Sigmoid colon (tissue), 7 donors: ENCODE measurements around the gene TEX30. TPM values are rescaled to one million over a fixed set of nuclear protein-coding genes. Genes with fewer than 3 reads are reported as not detected.
"Not testable (repeated sequence)": the region's sequence is repeated elsewhere in the genome, so short reads cannot be mapped to it uniquely, and the experiment has no call there.

Experiments
- DNase-seq: peaks from one replicate; pipeline ENCODE4 v3.0.0-alpha.2; 2019
- H3K27ac ChIP-seq, 4 donors: fragments of 200-600 bp; sonication (generic); one replicate each; pipeline ENCODE4 v1.5.1; 2016 to 2019; ENCODE audit warnings: mild to moderate bottlenecking in 1 of 4
- H3K27me3 ChIP-seq, 3 donors: fragments of 200-600 bp; sonication (generic); one replicate each; pipeline ENCODE4 v1.5.1; 2019; ENCODE audit warnings: mild to moderate bottlenecking in 1 of 3
- H3K36me3 ChIP-seq, 4 donors: fragments of 200-600 bp; sonication (generic); one replicate each; pipeline ENCODE4 v1.5.1; 2016 to 2019
- H3K4me1 ChIP-seq, 4 donors: fragments of 200-600 bp; sonication (generic); one replicate each; pipeline ENCODE4 v1.5.1; 2017 to 2019
- H3K4me3 ChIP-seq, 4 donors: fragments of 200-600 bp; sonication (generic); one replicate each; pipeline ENCODE4 v1.5.1; 2017 to 2019; ENCODE audit warnings: mild to moderate bottlenecking in 2 of 4, moderate library complexity in 1 of 4
- H3K9me3 ChIP-seq, 4 donors: fragments of 200-600 bp in 3 of 4; sonication (generic) in 3 of 4; one replicate each; pipeline versions ENCODE4 v1.5.1 to v1.6.1; 2013 to 2019
- EP300 ChIP-seq, 4 donors: sonication (generic); formaldehyde crosslinking; IDR thresholded peaks; one replicate each; pipeline ENCODE4 v1.6.1; 2017; ENCODE audit warnings: antibody characterized with exemption in 4 of 4
- POLR2A ChIP-seq, 2 donors: fragments of 450-650 bp; IDR thresholded peaks; one replicate each; pipeline ENCODE4 v1.6.1; 2016; ENCODE audit warnings: antibody characterized with exemption in 2 of 2, mild to moderate bottlenecking in 2 of 2, moderate library complexity in 2 of 2
- POLR2AphosphoS5 ChIP-seq, 4 donors: sonication (generic); formaldehyde crosslinking; IDR thresholded peaks; one replicate each; pipeline ENCODE4 v1.6.1; 2017; ENCODE audit warnings: antibody characterized with exemption in 4 of 4
- WGBS, 2 donors: extraction: QIAGEN DNeasy Blood & Tissue Kit; methylation state at CpG; one replicate each; pipeline ENCODE4 v1.1.7; 2013; 5-methylcytosine and 5-hydroxymethylcytosine counted together
- intact Hi-C: fragments of 100-400 bp; cut with DNase I; formaldehyde crosslinking; loops from one replicate; pipeline ENCODE4 v1.15.1; 2023
- polyA plus RNA-seq, 3 donors: library from polyadenylated mRNA; stranded (reverse); fragments of 200-250 nt; gene quantifications; one replicate each; pipeline ENCODE4 v1.2.3, GENCODE V29; 2013
- total RNA-seq, 4 donors: library from RNA; depleted of rRNA; stranded (reverse); fragments of >200 nt; gene quantifications; one replicate each; pipeline ENCODE4 v1.1.0, GENCODE V29; 2016
- TF ChIP-seq, protein P1 (sequence below), 4 experiments: fragments of 450-650 bp in 3 of 4; fragments of 200-600 bp in 1 of 4; IDR thresholded peaks; one replicate each; pipeline ENCODE4 v1.5.1; 2016 to 2019; ENCODE audit warnings: antibody characterized with exemption in 4 of 4, mild to moderate bottlenecking in 3 of 4, moderate library complexity in 2 of 4
- donor health status: healthy with polysubstance abuse.
- donor health status: Bipolar disorder and iron deficiency.
- donor health status: healthy.

TEX30 gene
- total and polyA plus RNA-seq, 7 donors: 6.6 to 17.3 (median 8.9) TPM

DNA sequence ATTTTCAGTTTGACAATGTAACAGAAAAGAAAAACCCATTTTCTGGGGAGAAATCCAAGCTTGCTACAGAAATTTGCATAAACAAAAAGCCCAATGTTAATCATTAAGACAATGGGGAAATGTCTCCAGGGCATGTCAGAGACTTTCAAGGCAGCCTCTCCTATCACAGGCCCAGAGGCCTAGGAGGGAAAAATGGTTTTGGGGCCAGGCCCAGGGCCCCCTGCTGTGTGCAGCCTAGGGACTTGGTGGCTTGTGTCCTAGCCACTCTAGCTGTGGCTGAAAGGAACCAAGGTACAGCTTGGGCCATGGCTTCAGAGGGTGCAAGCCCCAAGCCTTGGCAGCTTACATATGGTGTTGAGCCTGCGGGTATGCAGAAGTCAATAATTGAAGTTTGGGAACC lies 8.0 kb upstream of the TEX30 start:
- H3K27ac ChIP-seq: no peak overlapping the region
- no peak for DNase-seq
- intact Hi-C loops: no loop called here
- no peaks in the 10 kb centered on the region for H3K9me3 ChIP-seq
- no peaks in the 10 kb centered on the region for H3K4me1 ChIP-seq
- TF ChIP-seq, protein P1, sequence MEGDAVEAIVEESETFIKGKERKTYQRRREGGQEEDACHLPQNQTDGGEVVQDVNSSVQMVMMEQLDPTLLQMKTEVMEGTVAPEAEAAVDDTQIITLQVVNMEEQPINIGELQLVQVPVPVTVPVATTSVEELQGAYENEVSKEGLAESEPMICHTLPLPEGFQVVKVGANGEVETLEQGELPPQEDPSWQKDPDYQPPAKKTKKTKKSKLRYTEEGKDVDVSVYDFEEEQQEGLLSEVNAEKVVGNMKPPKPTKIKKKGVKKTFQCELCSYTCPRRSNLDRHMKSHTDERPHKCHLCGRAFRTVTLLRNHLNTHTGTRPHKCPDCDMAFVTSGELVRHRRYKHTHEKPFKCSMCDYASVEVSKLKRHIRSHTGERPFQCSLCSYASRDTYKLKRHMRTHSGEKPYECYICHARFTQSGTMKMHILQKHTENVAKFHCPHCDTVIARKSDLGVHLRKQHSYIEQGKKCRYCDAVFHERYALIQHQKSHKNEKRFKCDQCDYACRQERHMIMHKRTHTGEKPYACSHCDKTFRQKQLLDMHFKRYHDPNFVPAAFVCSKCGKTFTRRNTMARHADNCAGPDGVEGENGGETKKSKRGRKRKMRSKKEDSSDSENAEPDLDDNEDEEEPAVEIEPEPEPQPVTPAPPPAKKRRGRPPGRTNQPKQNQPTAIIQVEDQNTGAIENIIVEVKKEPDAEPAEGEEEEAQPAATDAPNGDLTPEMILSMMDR (IDR thresholded peaks at IDR 0.05): no peak
- TF ChIP-seq POLR2A (IDR thresholded peaks at IDR 0.05) (no peak), POLR2AphosphoS5 (IDR thresholded peaks at IDR 0.05) (no peak), EP300 (IDR thresholded peaks at IDR 0.05) (no peak)
- WGBS, 2 donors: 96 to 99% methylated on average over 1 of the region's 1 CpG
- no peaks in the 10 kb centered on the region for H3K27me3 ChIP-seq
- peaks cover 0 to 24% (median 0%) of the 10 kb centered on the region in 4 donors for H3K36me3 ChIP-seq
- no peak overlapping the region for H3K4me3 ChIP-seq

DNA sequence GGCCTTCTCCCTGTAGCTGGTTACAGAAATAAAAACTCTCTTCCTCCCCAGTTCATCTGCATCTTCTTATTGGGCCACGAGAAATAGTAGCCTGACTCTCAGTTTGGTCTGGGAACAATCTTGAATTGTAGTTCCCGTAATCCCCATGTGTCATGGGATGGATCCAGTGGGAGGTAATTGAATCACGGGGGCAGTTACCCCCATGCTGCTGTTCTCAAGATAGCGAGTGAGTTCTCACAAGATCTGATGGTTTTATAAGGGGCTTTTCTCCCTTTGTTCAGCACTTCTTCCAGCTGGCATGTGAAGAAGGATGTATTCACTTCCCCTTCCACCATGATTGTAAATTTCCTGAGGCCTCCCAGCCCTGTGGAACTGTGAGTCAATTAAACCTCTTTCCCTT lies 7.1 kb upstream of the TEX30 start:
- H3K4me1 ChIP-seq, H3K9me3 ChIP-seq: not testable (repeated sequence)
- 85 to 89% methylated on average over 4 of the region's 4 CpGs for WGBS, 2 donors

DNA sequence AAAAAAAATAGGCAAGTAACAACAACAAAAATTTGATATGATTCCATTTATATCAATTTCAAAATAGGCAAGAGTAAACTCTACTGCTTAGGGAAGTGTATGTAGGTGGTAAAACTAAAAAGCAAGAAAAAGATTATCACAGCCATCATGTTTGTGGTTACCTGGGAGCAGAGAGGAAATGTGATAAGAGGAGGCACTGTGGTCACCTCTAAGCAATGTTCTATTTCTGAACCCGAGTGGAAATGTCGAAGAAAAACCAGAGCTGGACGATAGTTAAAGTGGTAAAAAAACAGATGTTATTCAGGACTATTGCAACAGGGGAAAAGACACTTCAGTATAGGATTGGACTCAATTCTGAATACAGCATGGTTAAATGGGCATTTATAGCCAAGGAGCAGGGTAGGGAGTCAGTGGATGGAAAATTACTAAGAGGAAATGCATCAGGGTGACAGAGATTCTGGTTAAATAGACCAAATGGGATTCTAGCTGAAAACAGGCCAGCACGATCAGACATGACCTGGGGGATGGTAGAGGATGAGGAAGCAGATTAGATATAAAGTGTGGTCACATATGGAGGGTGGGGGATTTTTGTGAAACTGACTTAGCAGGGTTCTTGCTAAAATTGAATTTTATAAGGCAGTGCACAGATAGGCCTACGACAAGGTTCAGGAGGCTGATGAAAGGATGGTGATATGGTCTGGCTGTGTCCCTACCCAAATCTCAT lies 6.0 kb upstream of the TEX30 start:
- no peak overlapping the region for H3K27ac ChIP-seq
- TF ChIP-seq, protein P1 (IDR thresholded peaks at IDR 0.05): no peak
- TF ChIP-seq POLR2A (IDR thresholded peaks at IDR 0.05): no peak
- TF ChIP-seq EP300 (IDR thresholded peaks at IDR 0.05): no peak
- TF ChIP-seq POLR2AphosphoS5 (IDR thresholded peaks at IDR 0.05): no peak
- DNase-seq: no peak
- intact Hi-C loops: no loop called here
- H3K9me3 ChIP-seq: no peaks in the 10 kb centered on the region
- no peak overlapping the region for H3K4me3 ChIP-seq
- 43 to 75% methylated on average over 5 of the region's 5 CpGs for WGBS, 2 donors
- peaks cover 0 to under 1% (median 0%) of the 10 kb centered on the region in 4 donors for H3K4me1 ChIP-seq
- H3K36me3 ChIP-seq: peaks cover 0 to 8% (median 0%) of the 10 kb centered on the region in 4 donors
- no peaks in the 10 kb centered on the region for H3K27me3 ChIP-seq

More for the DNA sequence above, 7.1 kb upstream of the TEX30 start:
- H3K27ac ChIP-seq, DNase-seq, H3K4me3 ChIP-seq, H3K27me3 ChIP-seq, intact Hi-C loops: not testable (repeated sequence)
- peaks cover 0 to 15% (median 0%) of the 10 kb centered on the region in 4 donors for H3K36me3 ChIP-seq

GRCh38 chr13:102777736-102778135 lies 4.2 kb upstream of the TEX30 start:
- Histone ChIP-seq H3K27ac (no peak overlapping the region), H3K36me3 (no peaks in the 10 kb centered on the region), H3K27me3 (no peaks in the 10 kb centered on the region), H3K4me1 (peaks cover 0 to 9% (median 5%) of the 10 kb centered on the region in 4 donors), H3K9me3 (no peaks in the 10 kb centered on the region), H3K4me3 (no peak overlapping the region)
- 86 to 91% methylated on average over 3 of the region's 3 CpGs for WGBS, 2 donors
- intact Hi-C loops: no loop called here
- TF ChIP-seq, protein P1 (IDR thresholded peaks at IDR 0.05): no peak
- no peak for TF ChIP-seq POLR2AphosphoS5 (IDR thresholded peaks at IDR 0.05)
- no peak for TF ChIP-seq POLR2A (IDR thresholded peaks at IDR 0.05)
- no peak for TF ChIP-seq EP300 (IDR thresholded peaks at IDR 0.05)
- DNase-seq: no peak

GRCh38 chr13:102776271-102776670 lies 2.7 kb upstream of the TEX30 start:
- Histone ChIP-seq H3K27ac (no peak overlapping the region), H3K4me1 (peaks cover 0 to 18% (median 11%) of the 10 kb centered on the region in 4 donors), H3K4me3 (no peak overlapping the region), H3K27me3 (no peaks in the 10 kb centered on the region), H3K36me3 (no peaks in the 10 kb centered on the region), H3K9me3 (no peaks in the 10 kb centered on the region)
- WGBS, 2 donors: 69 to 87% methylated on average over 2 of the region's 2 CpGs
- intact Hi-C loops: no loop called here
- TF ChIP-seq, protein P1 (IDR thresholded peaks at IDR 0.05): no peak
- TF ChIP-seq EP300 (IDR thresholded peaks at IDR 0.05) (no peak), POLR2AphosphoS5 (IDR thresholded peaks at IDR 0.05) (no peak), POLR2A (IDR thresholded peaks at IDR 0.05) (no peak)
- DNase-seq: no peak
